ENCODE results near the gene CAPN5.
"Not testable (repeated sequence)": the region's sequence is repeated elsewhere in the genome, so short reads cannot be mapped to it uniquely, and the experiment has no call there.

The CAPN5 gene

DNA sequence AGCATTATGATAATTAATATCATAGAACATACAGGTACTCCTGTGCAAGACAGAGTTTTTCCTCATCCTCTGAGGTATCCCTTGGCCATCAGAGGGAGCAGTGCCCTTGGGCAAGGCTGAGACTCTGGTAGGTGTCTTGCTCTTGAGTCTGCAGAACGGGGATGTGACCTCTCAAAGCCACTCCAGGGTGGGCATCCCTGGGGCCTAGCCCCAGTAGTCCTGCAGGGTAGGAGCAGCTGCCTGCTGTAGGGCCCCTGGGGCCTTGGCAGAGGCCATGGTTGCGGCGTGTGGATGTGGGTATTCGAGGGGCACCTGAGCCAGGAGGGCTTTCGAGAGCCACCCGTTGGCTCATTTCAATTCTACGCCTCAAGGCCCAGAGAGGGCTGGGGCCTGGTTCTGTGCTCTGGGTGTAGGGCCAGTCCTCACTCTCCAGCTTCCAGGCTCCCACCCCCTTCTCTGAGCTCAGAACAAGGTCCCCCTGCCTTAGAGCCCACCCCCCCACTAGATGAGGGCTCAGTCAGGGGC, 28.1 kb downstream of the CAPN5 start:
- H3K36me3 Mint-ChIP-seq (ENCODE audit: insufficient read depth) = peaks cover 5% of the 10 kb centered on the region
- no peak overlapping the region for H3K4me3 Mint-ChIP-seq
- H3K27me3 Mint-ChIP-seq = no peaks in the 10 kb centered on the region
- no peak for DNase-seq
- peaks cover 3 to 4% of the 10 kb centered on the region in 2 donors for H3K4me1 Mint-ChIP-seq (ENCODE audit: low read depth in 2 of 2)
- no peak for ATAC-seq (replicated peaks)
- no peaks in the 10 kb centered on the region for H3K9me3 Mint-ChIP-seq
- H3K27ac Mint-ChIP-seq = no peak overlapping the region

GRCh38 chr11:77095551-77096490, 29.1 kb downstream of the CAPN5 start:
- H3K4me3 Mint-ChIP-seq = no peak overlapping the region
- H3K27ac Mint-ChIP-seq = peak overlapping the region in 1 of 2 donors; percentile 68
- peaks cover 5% of the 10 kb centered on the region for H3K36me3 Mint-ChIP-seq (ENCODE audit: insufficient read depth)
- peaks cover 3 to 4% of the 10 kb centered on the region in 2 donors for H3K4me1 Mint-ChIP-seq (ENCODE audit: low read depth in 2 of 2)
- no peak for DNase-seq
- H3K9me3 Mint-ChIP-seq = no peaks in the 10 kb centered on the region
- H3K27me3 Mint-ChIP-seq = no peaks in the 10 kb centered on the region
- no peak for ATAC-seq (replicated peaks)

DNA sequence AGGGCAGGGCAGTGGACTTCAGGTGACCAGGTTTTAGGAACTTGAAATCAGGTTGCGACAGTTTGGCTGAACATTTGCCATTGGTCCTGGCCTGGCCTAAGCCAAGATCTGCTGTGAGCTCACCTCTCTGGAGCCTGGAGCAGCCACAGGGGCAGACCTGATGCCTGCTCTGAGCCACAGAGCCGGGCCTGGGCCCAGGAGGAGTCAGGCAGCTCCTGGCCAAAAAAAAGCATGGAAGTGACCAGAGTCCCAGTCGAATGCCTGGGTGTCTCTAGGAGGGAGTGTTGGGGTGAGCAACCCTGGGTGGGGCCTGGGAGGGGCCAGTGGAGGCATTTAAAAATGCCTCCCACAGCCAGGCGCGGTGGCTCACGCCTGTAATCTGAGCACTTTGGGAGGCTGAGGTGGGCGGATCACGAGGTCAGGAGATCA, 29.8 kb downstream of the CAPN5 start:
- peak overlapping the region in 1 of 2 donors; percentile 68 for H3K27ac Mint-ChIP-seq

DNA sequence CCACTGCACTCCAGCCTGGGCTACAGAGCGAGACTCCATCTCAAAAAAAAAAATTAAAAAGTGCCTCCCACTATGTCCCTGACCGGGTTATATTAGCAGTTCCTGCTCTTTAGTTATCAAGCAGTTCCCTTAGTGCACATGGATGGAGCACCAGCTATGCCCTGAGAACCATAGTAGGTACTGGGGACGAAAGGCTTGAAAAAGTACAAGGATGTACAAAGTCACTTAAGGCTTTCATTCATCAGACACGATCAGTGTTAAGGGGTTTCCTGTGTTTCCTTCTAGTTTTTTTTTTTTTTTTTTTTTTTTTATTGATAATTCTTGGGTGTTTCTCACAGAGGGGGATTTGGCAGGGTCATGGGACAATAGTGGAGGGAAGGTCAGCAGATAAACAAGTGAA, 30.4 kb downstream of the CAPN5 start:
- not testable (repeated sequence) for H3K4me3 Mint-ChIP-seq; H3K27me3 Mint-ChIP-seq; H3K36me3 Mint-ChIP-seq (ENCODE audit: insufficient read depth); H3K9me3 Mint-ChIP-seq; H3K4me1 Mint-ChIP-seq (ENCODE audit: low read depth in 2 of 2); ATAC-seq (replicated peaks); H3K27ac Mint-ChIP-seq; DNase-seq

More for the DNA sequence above, 29.8 kb downstream of the CAPN5 start:
- Mint-ChIP-seq H3K4me3 (no peak overlapping the region), H3K27me3 (no peaks in the 10 kb centered on the region), H3K36me3 (ENCODE audit: insufficient read depth) (peaks cover 2% of the 10 kb centered on the region), H3K4me1 (ENCODE audit: low read depth in 2 of 2) (peaks cover 0 to 4% of the 10 kb centered on the region in 2 donors), H3K9me3 (no peaks in the 10 kb centered on the region)
- DNase-seq = no peak
- no peak for ATAC-seq (replicated peaks)

DNA sequence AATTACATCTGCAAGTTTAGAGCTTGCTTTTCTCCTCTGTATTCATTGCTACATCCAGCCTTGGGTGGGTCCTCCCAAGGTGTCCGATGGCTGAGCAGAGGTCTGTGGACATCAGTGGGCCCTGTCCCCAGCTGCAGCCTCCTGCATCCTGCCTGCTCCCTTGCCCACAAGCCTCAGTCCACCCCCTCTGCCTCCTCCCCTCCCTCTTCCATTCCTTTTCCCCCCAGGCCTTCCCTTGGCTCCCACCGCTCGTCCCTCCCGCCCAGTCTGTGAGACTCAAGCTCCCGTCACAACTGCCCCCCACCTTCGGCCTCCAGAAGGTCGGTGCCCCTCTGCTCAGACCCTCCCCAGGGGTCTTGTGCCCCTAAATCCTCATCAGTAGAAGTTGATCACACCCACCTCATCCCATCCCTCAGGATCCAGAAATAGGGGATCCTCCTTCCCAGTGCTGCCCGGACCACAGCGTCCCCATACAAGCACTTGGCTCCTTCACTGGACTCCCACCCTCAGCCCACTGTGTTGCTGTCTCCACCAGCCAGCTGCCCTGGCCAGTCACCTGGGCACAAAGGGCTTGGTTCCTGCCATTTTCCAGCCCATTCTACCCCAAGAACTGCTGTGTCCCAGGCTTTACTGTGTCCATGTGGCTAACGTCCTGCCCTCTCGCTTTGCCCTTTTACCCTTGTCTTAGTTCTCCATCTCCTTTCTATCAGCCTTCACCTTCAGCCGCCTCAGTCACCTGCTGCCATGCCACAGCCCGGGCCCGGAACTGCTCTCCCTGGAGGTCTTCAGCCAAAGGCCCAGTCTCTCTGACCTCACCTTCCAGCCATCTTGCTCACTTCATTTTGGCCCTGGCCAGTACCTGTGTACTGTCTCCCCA, 33.6 kb downstream of the CAPN5 start:
- Mint-ChIP-seq H3K27ac (peak overlapping the region in 1 of 2 donors; percentile 6), H3K4me1 (ENCODE audit: low read depth in 2 of 2) (peaks cover 0 to 4% of the 10 kb centered on the region in 2 donors), H3K9me3 (no peaks in the 10 kb centered on the region), H3K27me3 (no peaks in the 10 kb centered on the region), H3K36me3 (ENCODE audit: insufficient read depth) (no peaks in the 10 kb centered on the region), H3K4me3 (no peak overlapping the region)
- ATAC-seq (replicated peaks) = no peak
- no peak for DNase-seq

- H3K36me3 Mint-ChIP-seq (ENCODE audit: insufficient read depth) = no peaks in the 10 kb centered on the region
- no peak overlapping the region for H3K4me3 Mint-ChIP-seq
- DNase-seq = no peak
- no peak for ATAC-seq (replicated peaks)
- peak overlapping the region in 1 of 2 donors; percentile 6 for H3K27ac Mint-ChIP-seq
- H3K27me3 Mint-ChIP-seq = no peaks in the 10 kb centered on the region
- H3K9me3 Mint-ChIP-seq = no peaks in the 10 kb centered on the region
- peaks cover 0 to 4% of the 10 kb centered on the region in 2 donors for H3K4me1 Mint-ChIP-seq (ENCODE audit: low read depth in 2 of 2)
Observed at GRCh38 chr11:77101043-77101537, 34.3 kb downstream of the CAPN5 start.

DNA sequence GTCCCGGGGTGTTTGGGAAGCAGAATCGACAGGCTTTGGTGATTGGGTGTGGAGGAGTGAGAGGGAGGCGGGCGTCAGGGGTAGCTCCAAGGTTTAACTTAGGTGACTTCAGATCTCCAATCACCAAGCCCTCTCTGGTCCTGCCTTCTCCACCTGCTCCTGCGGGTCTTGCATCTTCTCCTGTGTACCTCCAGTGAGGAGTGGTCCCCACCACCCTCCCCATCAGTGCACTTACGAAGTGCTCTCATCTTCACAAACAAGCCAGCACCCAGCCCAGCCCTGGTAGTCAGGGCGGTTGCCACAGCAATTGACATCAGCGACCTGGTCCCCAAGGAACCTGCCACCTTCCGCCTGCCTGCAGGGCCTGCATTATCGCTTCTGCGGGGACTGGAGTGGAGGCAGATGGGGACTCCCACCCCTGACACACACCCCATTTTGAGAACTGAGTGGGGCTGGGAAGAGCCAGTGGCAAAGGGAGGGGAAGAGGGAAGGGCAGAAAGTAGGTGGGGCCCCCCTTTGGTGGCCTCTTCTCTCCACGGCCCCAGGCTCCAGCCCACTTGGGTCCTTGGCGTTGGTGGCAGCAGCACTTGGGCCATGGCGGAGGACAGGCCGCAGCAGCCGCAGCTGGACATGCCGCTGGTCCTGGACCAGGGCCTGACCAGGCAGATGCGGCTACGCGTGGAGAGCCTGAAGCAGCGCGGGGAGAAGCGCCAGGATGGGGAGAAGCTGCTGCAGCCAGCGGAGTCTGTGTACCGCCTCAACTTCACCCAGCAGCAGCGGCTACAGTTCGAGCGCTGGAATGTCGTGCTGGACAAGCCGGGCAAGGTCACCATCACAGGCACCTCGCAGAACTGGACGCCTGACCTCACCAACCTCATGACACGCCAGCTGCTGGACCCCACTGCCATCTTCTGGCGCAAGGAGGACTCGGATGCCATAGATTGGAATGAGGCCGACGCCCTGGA, 35.8 kb downstream of the CAPN5 start, which contains the start of gene OMP:
Gene OMP (plus strand): TSS at position 595 of the 965 bp plus-strand sequence. CDS start 0 bp downstream, at position 595.
- H3K27me3 Mint-ChIP-seq = no peaks in the 10 kb centered on the region

GRCh38 chr11:77103319-77103718, 36.5 kb downstream of the CAPN5 start:
- no peaks in the 10 kb centered on the region for H3K9me3 Mint-ChIP-seq
- H3K4me1 Mint-ChIP-seq (ENCODE audit: low read depth in 2 of 2) = no peaks in the 10 kb centered on the region
- DNase-seq (no peak), ATAC-seq (replicated peaks) (no peak)
- H3K4me3 Mint-ChIP-seq = no peak overlapping the region
- H3K36me3 Mint-ChIP-seq (ENCODE audit: insufficient read depth) = no peaks in the 10 kb centered on the region
- H3K27me3 Mint-ChIP-seq = no peaks in the 10 kb centered on the region
- no peak overlapping the region for H3K27ac Mint-ChIP-seq

More for the DNA sequence above, 35.8 kb downstream of the CAPN5 start, which contains the start of gene OMP:
- ATAC-seq (replicated peaks) = no peak
- no peaks in the 10 kb centered on the region for H3K36me3 Mint-ChIP-seq (ENCODE audit: insufficient read depth)
- no peak within 1 kb of the TSS for H3K4me3 Mint-ChIP-seq
- no peak for DNase-seq
- no peaks in the 10 kb centered on the region for H3K4me1 Mint-ChIP-seq (ENCODE audit: low read depth in 2 of 2)
- no peaks in the 10 kb centered on the region for H3K9me3 Mint-ChIP-seq
- no peak within 1 kb of the TSS for H3K27ac Mint-ChIP-seq

DNA sequence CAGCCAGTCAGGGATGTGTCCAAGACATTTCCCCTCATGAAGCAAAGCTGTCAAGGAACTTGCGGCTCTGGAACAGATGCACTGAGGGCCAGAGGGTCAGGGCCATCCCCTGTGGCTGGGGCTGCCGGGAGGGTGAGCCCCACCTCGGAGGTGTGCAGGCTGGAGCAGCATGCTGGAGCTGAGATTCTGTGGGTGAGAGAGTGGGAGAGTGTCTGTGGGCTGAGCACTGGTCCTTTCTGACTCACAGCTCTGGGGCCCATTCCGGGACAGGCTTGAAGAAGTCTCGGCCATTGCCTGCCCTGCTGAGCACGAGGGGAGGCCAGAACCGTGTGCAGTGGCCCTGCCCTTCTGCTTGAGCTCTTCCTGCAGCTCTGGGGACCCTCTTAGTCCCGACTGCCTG, 38.0 kb downstream of the CAPN5 start:
- H3K4me1 Mint-ChIP-seq (ENCODE audit: low read depth in 2 of 2) = no peaks in the 10 kb centered on the region

GRCh38 chr11:77106321-77106720, 39.5 kb downstream of the CAPN5 start:
- no peaks in the 10 kb centered on the region for H3K4me1 Mint-ChIP-seq (ENCODE audit: low read depth in 2 of 2)
- no peak for ATAC-seq (replicated peaks)
- no peak overlapping the region for H3K4me3 Mint-ChIP-seq
- no peaks in the 10 kb centered on the region for H3K27me3 Mint-ChIP-seq
- H3K27ac Mint-ChIP-seq = no peak overlapping the region
- no peaks in the 10 kb centered on the region for H3K36me3 Mint-ChIP-seq (ENCODE audit: insufficient read depth)
- no peak for DNase-seq
- no peaks in the 10 kb centered on the region for H3K9me3 Mint-ChIP-seq

More for the DNA sequence above, 38.0 kb downstream of the CAPN5 start:
- Mint-ChIP-seq H3K36me3 (ENCODE audit: insufficient read depth) (no peaks in the 10 kb centered on the region), H3K27ac (no peak overlapping the region), H3K9me3 (no peaks in the 10 kb centered on the region), H3K4me3 (no peak overlapping the region), H3K27me3 (no peaks in the 10 kb centered on the region)
- ATAC-seq (replicated peaks) = no peak
- DNase-seq = no peak

DNA sequence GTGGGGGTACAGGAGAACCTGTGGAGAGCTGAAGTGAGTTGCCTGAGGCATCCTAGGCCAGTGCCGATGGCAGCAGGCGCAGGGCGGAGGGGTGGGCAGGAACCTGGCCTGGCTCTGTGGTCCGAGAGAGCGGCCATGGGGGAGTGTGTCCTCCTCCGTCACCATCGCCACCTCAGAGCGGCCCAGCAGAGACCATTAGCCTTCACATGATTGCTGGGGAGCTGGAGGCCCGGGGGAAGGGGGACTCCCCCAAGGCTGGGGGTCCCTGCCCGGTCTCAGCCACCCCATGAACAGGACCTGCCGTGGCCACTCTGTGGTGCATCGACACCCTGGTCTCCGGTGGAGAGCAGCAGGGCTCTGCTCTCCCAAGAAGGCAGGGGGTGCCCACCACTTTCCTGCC, 40.0 kb downstream of the CAPN5 start:
- H3K4me3 Mint-ChIP-seq = no peak overlapping the region
- ATAC-seq (replicated peaks) (no peak), DNase-seq (no peak)
- no peaks in the 10 kb centered on the region for H3K36me3 Mint-ChIP-seq (ENCODE audit: insufficient read depth)
- no peaks in the 10 kb centered on the region for H3K27me3 Mint-ChIP-seq
- H3K27ac Mint-ChIP-seq = no peak overlapping the region
- no peaks in the 10 kb centered on the region for H3K9me3 Mint-ChIP-seq
- no peaks in the 10 kb centered on the region for H3K4me1 Mint-ChIP-seq (ENCODE audit: low read depth in 2 of 2)

DNA sequence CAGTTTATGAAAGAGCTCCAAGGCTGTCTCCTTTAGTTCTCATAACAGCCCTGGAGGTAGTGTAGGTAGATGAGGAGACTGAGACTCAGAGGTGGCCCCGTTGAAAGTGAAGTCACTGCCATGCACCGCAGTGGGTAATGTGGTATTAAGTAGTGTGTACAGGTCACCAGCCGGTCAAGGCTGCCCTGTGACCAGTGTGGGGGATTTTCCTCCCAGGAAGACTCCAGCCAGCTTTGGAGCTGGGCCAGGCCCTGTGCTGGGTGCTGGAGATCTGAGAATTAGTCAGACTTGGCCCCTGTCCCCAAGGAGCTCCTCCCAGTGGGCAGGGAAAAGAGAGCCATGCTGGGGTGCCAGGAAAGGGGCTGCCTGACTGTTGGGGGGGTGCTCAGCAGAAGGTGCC, 41.2 kb downstream of the CAPN5 start:
- Mint-ChIP-seq H3K27me3 (no peaks in the 10 kb centered on the region), H3K4me3 (no peak overlapping the region), H3K9me3 (no peaks in the 10 kb centered on the region), H3K27ac (peak overlapping the region in 1 of 2 donors; percentile 26), H3K36me3 (ENCODE audit: insufficient read depth) (no peaks in the 10 kb centered on the region), H3K4me1 (ENCODE audit: low read depth in 2 of 2) (no peaks in the 10 kb centered on the region)
- ATAC-seq (replicated peaks) (no peak), DNase-seq (no peak)

Measured in effector memory CD8-positive, alpha-beta T cell (primary cell).